ENCODE measurements around the gene MYRF.

- TF ChIP-seq EZH2 (IDR thresholded peaks at IDR 0.05; ENCODE audit: borderline replicate concordance, insufficient read depth, low read depth, low read length, poor library complexity, severe bottlenecking) (no peak), CTCF (IDR thresholded peaks at IDR 0.05) (no peak)
These were observed 2.7 kb upstream of the MYRF start for GRCh38 chr11:61749591-61750217.

All from B cell (primary cell).